OCI-M2 (cell line): Measurements from ENCODE around the gene RFX7.
"Not testable (repeated sequence)": the region's sequence is repeated elsewhere in the genome, so short reads cannot be mapped to it uniquely, and the experiment has no call there.

Source experiments
- DNase-seq: peaks from one replicate; lab custom pipeline; 2025; ENCODE audit not compliant: unreplicated experiment; lab: John Stamatoyannopoulos, UW

RFX7 gene

DNA sequence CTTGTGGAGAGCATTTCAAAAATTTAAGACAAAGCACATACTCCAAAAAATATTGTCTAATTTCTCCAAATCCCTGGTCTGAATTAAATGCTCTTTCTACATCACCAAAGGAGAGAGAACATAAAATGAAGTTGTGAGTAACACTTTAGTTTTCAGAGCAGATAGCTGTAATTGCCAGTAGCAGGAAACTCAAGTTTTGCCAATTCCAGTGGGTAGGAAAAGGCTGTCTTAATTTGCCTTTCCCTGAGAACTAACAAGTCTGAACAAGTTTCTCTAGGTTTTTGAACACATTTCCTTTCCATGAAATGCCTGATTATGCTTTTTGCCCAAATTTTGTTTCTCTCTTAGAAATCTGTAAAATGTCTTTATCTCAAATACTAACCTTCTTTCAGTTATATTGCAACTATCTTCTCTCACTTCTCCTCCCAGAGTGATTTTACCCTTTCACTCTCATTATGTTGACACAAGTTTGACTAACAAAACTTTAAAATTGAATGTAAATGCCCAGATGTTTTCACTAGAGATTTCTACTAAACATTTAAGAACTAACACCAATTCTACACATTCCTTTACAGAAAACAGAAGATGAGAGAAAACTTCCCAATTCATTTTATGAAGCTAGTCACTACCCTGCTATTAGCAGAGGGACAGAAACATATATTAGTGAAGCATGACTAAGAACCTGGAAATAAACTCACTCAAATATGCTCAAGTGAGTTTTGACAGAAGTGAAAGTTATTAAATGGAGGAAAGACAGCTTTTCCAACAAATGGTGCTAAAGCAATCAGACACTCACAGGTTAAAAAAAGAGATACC, 38.4 kb downstream of the RFX7 start:
- no peak for DNase-seq

DNA sequence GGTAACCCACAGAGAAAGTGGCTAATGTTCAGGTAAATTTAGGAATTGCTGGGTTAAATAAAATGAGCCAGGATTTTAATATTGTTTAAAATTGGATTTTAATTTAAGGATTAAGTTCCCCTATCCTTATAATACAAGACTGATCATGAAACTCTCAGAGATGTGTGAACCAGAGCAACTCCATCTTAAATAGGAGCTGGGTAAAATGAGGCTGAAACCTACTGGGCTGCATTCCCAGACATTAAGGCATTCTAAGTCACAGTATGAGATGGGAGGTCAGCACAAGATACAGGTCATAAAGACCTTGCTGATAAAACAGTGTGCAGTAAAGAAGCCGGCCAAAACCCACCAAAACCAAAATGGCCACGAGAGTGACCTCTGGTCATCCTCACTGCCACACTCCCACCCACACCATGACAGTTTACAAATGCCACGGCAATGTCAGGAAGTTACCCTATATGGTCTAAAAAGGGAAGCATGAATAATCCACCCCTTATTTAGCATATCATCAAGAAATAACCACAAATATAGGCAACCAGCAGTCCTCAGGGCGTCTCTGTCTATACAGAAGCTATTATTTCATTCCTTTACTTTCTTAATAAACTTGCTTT, 40.3 kb downstream of the RFX7 start:
- DNase-seq = not testable (repeated sequence)

DNA sequence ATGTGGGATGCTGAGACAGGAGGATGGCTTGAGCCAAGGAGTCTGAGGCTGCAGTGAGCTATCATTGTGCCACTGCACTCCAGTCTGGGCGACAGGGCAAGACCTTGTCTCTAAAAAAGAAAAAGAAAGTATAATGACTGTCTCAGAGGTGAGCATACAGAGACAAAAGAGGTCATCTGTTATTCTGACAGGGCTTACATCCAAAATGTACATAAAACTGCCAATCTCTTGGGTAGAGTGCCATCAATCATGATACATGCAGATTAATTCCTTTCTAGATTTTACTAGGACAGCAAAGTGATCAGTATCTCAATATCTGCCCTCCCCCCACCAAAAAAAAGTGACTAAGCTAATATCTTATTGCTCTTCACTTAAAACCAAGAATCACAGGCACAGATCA, 41.0 kb downstream of the RFX7 start:
- no peak for DNase-seq

DNA sequence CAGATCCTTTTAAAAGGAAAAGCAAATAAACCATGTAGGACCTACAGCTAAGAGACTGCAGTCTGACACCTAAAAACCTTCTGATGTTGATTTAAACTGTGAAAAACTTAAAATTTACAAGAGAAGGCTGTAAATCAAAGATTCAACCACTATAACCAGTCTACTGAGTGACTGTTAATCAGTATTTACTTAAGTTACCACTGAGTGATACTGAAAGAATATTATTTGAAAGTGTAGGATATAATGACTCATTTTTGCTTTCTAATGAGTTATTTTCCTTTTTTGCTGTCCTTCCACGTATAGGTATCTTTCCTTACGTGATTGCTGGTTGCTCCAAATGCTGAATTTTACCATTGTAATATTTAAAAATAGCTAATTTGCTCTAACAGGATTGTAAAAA, 44.6 kb downstream of the RFX7 start:
- no peak for DNase-seq

DNA sequence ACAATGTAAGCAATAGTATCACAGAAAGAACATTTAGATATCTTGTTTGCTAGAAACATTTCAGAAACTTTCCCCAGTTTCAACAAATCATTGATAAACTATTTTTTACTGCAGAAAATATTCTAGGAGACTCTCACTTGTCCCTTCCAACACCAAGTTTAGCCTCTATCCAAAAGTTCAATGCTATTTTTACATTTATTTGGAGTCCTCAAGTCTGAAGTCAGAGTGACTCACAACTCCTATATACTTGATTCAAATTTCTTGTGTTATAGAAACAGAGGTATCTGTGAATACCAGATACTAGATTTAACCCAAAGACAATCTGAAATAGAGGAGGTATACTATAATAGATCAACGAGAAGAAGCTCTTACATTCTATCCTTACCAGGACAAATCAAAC, 49.6 kb downstream of the RFX7 start:
- DNase-seq = no peak

DNA sequence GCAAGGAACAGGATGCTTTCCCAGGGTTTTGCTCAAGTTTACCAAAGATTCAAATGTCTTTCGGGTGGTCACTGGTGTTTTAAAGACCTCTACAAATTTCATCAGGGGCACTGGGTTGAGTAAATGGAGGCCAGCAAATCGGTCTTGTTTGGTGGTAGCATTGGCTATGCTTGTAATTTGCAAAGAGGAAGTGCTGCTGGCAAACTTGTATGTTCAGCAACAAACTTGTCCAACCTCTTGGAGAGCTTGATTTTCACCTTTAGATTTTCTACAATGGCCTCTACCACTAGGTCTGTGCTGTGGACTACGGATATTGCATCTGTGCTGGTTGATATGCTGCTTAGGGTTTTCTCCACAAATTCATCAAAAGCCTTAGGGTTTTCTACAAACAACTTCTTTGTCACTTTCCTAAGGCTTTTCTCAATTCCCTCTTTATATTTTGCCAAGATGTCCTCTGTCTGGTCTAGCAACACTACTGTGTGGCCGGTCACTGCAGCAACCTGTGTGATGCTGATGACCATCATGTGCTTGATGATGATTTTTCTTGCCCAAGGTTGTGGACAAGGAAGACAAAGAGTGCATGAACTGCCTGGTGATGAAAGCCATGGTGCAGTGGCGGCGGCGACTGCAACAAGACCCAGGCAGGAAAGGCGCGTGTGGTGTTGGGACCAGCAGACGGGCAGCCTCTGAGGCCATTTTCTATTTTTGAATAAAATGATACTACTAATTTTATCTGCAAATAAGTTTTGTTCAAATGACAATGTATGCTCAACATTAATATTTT, 50.8 kb downstream of the RFX7 start:
- no peak for DNase-seq

DNA sequence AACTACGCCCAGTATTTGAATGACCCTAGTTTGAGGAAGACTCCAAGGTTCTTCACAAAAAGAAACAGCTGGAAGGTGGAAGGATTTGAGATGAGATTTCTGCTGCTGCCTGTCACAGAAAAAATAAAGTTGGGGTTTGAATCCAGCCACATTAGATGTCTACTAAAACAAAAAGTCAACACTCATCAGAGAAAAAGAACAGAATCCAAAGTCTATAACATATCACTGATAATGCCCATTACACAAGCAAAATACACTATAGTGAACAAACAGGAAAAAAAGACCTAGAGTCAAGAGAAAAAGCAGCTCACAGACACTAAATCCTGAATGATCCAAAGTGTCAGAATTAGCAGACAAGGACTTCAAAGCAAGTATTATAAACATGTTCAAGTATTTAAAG, 56.0 kb downstream of the RFX7 start:
- no peak for DNase-seq

DNA sequence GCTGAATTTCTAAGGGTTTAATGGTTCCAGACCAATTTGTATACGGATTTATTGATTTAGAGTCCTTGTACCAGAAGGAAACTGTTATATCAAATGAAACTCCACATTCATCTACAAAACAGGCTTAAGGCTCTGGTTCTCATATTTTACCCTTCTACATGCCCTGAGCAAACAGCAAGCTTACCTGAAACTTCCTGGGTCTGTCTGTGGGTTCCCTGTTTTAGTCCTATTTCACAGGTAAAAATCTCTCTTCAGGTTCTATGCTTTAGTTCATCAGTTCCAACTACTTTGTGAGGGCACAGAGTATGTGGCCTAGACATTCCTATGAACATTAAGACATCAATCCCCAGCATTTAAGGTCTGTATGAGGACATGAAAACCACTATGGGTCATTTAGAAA, 57.7 kb downstream of the RFX7 start:
- no peak for DNase-seq

DNA sequence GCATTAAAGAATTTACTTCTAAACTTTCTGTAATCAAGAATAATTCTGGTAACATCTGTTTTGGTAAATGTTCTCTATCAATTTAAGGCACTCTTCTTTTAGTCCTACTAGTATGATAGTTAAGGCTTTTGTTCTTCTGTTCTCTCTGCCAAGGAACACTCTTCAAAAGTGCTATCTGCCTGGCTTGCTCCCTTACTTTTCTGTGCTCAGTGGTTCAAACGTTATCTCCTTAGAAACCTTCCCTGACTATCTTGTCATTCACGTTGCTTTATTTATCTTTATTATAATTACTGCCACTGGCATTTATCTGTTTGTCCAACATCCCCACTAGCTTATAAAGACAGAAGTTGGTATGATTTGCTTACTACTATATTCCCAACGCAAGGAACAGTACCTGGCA, 59.2 kb downstream of the RFX7 start:
- no peak for DNase-seq

DNA sequence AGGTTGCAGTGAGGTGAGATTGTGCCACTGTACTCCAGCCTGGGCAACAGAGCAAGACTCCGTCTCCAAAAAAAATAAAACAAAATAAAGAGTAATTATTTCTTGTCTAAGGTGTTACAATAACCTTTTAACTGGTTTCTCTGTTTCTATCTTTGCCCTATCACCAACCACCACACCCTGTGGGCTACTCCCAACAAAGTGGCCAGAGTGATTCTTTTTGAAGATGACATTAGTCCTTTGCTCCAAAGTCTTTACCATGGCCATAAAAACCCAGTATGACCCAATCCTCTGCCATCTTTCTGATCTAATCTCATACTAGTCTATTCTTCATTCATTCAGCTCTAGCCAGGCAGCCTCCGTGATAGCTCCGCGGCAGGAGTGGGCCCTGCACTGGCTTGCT, 62.8 kb downstream of the RFX7 start:
- no peak for DNase-seq

DNA sequence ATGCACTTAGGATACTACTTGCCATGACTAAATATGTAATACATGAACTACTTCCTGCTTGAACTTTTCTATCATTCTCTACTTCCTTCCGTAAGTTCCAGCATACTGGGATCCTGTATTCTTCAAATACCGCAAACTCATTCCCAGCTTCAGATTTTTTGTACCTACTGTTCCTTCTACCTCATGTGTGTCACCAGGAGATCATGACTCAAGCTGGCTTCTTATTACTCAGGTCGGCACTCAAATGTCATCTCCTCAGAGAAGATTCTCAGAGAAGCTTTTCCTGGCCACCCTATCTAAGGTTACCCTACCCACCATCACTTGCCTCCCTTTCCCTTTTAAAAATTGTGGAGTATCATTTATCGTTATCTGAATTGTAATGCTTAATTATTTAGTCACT, 66.7 kb downstream of the RFX7 start:
- DNase-seq = no peak

DNA sequence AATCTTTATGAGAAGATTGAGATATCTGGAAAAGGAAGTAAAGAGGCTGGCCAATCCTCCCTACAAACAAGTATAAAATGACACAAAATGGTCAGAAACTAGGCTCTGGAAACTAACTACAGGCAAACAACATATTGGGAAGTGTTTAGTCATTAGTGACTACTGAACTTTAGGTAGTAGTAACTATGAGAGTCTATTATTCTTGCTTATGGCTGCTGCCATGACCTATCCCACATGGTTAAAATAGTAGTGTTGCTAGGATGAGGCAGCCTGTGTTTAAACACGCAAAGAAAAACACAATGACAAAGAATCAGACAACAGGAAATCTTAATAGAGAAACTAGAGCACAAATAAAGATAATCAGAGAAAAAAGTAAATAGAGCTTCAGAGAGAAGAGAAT, 67.9 kb downstream of the RFX7 start:
- DNase-seq = no peak

DNA sequence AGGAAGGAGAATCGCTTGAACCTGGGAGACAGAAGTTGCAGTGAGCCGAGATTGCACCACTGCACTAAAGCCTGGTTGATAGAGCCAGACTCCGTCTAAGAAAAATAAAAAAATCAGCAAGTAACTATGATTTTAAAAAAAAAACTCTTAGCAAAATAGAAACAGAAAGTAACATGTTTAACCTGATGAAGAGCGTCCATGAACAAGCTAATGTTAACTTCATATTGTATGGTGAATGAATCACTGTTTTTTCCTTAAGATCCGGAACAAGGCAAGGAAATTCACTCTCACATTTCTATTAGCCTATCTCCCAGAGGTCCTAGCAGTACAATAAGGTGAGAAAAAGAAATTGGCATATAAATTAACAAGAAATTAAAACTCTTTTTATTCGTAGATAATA, 69.0 kb downstream of the RFX7 start:
- DNase-seq = no peak

DNA sequence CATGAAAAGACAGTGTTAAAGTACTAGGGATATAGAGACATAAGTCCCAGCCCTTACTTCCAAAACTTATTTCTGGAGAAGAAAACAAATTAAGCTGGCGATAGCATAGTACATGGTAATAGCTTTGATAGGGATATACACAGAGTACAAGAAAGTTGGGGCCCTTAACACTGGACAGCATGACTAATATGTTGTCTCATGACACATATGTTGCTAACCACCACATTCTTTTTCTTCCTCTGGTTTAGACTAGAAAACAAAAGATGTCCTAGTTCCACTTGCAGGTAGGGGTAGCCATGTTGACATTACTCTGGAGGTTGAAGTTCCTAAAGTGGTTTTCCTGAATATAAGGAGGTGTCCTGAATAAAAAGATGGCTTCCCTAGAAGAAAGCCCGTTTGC, 75.3 kb downstream of the RFX7 start:
- DNase-seq = no peak

DNA sequence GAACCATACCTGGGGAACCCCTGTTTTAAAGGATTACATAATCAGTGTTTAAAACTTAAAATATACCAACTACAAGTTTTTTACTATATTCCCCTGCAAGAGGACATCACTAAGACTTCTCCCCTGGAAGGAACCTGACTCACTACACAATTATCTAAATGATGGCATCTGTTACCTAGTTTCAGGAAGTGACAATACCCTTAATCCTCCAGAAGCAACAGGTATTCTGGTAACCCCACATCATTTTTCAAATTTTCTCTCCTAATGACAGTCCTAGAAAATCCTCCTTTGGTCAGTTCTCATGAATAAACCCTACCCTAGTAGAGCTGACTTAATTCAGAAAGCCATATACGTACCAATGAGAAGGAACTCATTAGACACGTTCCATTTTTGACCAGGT, 78.4 kb downstream of the RFX7 start:
- no peak for DNase-seq

DNA sequence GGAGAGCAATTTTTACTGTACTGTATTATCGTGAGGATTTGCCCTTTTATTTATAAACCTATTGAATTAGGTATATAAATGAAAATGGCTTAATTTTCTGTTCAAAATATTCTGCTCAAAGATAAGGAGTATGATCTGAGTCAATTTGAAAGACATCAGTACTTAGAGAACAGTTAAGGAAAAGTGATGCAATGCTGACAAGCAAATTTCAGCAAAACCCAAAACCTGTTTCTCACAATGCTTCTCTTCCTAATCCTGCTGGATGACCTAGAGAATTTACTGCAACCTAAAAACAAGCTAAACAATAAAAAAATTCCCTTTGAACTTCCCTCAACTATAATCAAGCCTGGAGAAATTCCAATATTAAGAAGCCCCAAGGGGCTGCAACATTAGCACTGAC, 82.7 kb downstream of the RFX7 start:
- no peak for DNase-seq

DNA sequence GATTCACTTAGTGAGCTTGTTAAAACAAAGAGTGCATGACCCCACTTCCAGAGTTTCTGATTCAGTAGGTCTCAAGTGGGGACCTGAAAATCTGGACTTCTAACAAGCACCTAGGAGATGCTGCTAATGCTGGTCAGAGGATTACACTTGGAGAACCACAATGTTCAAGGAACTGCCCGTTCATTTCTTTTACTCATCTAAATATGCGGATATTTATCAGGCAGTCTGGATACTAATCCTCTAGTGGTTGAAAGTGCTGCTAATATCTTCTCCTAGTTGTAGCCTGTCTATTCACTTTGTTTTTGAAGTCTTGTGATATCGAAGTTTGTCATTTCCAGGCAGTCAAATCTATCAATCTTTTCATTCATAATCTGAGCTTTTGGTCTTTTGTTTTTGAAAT, 86.8 kb downstream of the RFX7 start:
- DNase-seq = no peak

DNA sequence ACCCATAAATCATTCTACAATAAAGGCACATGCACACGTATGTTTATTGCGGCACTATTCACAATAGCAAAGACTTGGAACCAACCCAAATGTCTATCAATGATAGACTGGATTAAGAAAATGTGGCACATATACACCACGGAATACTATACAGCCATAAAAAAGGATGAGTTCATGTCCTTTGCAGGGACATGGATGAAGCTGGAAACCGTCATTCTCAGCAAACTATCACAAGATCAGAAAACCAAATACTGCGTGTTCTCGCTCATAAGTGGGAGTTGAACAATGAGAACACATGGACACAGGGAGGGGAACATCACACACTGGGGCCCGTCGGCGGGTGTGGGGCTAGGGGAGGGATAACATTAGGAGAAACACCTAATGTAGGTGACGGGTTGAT, 88.4 kb downstream of the RFX7 start:
- DNase-seq = not testable (repeated sequence)

DNA sequence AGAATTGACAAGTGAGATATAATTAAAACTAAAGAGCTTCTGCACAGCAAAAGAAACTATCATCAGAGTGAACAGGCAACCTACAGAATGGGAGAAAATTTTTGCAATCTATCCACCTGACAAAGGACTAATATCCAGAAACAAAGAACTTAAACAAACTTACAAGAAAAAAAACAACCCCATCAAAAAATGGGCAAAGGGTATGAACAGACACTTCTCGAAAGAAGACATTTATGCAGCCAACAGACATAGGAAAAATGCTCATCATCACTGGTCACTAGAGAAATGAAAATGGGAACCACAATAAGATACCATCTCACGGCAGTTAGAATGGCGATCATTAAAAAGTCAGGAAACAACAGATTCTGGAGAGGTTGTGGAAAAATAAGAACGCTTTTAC, 88.9 kb downstream of the RFX7 start:
- not testable (repeated sequence) for DNase-seq

DNA sequence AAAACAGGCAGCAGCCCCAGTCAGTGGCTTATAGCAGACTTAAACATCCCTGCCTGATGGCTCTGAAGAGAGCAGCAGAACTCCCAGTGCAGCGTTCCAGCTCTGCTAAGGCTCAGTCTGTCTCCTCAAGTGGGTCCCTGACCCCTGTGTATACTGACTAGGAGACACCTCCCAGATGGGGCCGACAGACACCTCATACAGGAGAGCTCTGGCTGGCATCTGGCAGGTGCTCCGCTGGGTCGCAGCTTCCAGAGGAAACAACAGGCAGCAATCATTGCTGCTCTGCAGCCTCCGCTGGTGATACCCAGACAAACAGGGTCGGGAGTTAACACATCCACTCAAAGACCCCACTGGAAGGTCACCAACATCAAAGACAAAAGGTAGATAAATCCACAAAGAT, 93.5 kb downstream of the RFX7 start:
- no peak for DNase-seq

DNA sequence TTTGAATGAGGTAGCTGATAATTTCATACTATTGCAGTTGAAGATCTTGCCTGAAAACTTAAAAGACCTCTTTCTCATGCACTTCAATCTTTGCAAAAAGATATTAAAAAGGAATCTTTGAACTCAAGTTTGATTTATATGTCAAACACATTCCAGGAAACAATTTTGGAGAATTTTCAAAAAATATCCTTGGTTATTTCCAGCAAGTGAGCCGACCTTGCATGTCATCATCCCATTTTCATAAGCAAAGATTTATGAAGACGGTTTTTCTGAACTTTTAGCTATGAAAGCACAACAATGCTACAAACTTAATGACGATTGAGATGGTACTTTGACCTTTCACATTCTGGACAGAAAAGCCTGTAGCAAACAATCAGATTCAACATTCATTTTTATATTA, 95.6 kb downstream of the RFX7 start:
- DNase-seq = no peak

DNA sequence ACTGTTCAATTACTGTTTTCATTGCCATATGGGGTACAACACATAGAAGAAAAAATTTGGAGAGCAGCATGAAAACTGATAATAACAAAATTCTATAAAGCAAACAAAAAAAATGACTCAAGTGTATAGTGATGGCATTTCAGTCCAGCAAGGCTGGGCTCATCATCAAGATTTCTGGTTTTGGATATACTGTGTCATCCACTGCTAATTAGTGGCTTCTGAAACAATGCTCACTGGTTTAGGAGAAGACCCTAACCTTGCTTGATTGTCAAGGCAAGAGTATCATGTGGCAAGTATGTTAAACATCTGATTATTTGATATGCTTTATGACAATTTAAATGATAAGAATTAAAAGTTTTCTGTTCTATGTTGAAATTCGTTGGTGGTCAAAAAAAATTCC, 96.9 kb downstream of the RFX7 start:
- DNase-seq = no peak
